VCaP (cell line): ENCODE measurements around the gene EML4.

Experiments used
- H3K27ac ChIP-seq: fragments of 450-650 bp; 2 replicates; pipeline ENCODE4 v1.5.1; 2017
- TF ChIP-seq, protein P1 (sequence below): fragments of 450-650 bp; conservative IDR thresholded peaks from 2 replicates; pipeline ENCODE4 v1.5.1; 2017; ENCODE audit warnings: mild to moderate bottlenecking, moderate library complexity

The EML4 gene

GRCh38 chr2:42163444-42164045 is 5.6 kb upstream of the EML4 start:
- TF ChIP-seq, protein P1, sequence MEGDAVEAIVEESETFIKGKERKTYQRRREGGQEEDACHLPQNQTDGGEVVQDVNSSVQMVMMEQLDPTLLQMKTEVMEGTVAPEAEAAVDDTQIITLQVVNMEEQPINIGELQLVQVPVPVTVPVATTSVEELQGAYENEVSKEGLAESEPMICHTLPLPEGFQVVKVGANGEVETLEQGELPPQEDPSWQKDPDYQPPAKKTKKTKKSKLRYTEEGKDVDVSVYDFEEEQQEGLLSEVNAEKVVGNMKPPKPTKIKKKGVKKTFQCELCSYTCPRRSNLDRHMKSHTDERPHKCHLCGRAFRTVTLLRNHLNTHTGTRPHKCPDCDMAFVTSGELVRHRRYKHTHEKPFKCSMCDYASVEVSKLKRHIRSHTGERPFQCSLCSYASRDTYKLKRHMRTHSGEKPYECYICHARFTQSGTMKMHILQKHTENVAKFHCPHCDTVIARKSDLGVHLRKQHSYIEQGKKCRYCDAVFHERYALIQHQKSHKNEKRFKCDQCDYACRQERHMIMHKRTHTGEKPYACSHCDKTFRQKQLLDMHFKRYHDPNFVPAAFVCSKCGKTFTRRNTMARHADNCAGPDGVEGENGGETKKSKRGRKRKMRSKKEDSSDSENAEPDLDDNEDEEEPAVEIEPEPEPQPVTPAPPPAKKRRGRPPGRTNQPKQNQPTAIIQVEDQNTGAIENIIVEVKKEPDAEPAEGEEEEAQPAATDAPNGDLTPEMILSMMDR, result no peak
- H3K27ac ChIP-seq, result peak overlapping the region; percentile 45

GRCh38 chr2:42164046-42164445 is 5.1 kb upstream of the EML4 start:
- H3K27ac ChIP-seq, result peak overlapping the region; percentile 45
- TF ChIP-seq, protein P1, result no peak

GRCh38 chr2:42164971-42165370 is 4.2 kb upstream of the EML4 start:
- TF ChIP-seq, protein P1, result no peak
- no peak overlapping the region for H3K27ac ChIP-seq

- no peak overlapping the region for H3K27ac ChIP-seq
- TF ChIP-seq, protein P1, result no peak
Measured at GRCh38 chr2:42167458-42167857, 1.7 kb upstream of the EML4 start.

GRCh38 chr2:42168459-42169099 is 574 bp upstream of the EML4 start:
- peak overlapping the region; percentile 79 for H3K27ac ChIP-seq
- TF ChIP-seq, protein P1, result no peak

GRCh38 chr2:42169874-42170521 is 845 bp downstream of the EML4 start:
- TF ChIP-seq, protein P1, result no peak
- H3K27ac ChIP-seq, result peak overlapping the region; percentile 79

DNA sequence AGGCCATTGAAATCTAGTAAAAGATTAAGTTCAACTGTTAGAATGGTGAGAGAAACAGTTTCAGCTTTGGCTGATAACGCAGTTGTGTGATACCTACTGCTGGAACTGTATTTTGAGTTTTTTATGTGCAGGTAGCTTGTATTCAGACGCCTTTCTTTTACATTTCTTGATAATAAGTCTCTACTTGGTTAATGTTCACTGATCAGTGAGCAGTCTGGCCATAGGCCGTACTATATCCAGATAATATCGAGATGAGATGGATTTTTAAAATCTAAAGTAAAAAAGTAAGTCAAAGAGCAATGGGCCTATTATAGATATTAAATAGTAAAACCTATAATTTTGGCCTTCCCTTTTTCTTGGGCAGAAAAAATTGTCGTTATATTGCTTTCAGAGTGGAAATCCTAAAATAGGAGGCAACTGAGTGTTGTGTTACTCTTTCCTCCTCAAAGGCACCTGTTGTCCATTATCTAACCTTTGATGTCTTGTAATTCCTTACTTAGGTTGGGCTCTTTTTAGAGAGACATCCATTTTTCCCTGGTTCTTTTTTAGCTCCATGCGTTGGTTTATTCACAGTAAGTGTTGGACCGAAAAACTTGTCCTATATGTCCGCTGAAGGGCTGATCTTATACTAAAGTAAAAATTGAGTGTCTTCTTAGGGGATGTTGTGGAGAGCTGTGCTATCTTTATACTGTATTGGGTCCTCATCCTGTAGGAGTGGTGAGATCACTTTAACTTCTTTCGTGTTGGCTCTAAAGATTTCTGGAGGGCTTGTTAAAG is 1.7 kb downstream of the EML4 start:
- TF ChIP-seq, protein P1, result no peak
- peak overlapping the region; percentile 79 for H3K27ac ChIP-seq
